WTC11 (cell line): ENCODE results near the gene HACD1. TPM values are rescaled to one million over a fixed set of nuclear protein-coding genes. Genes with fewer than 3 reads are reported as not detected.

Experiments
- ATAC-seq: fragments of 200-7000 bp; cut with Tn5 transposase; 2 replicates; pipeline ENCODE4 v1.10.0; 2021; ENCODE audit warnings: mild to moderate bottlenecking, moderate library complexity
- CTCF ChIA-PET: fragments of 300-600 bp; sonication (Branson Sonifier 250); formaldehyde crosslinking; loops from one replicate; lab custom pipeline; 2021; ENCODE audit warnings: antibody characterized with exemption; lab: Charles Lee
- POLR2A ChIA-PET: fragments of 350-600 bp; sonication (Branson Sonifier 250); formaldehyde crosslinking; loops from one replicate; lab custom pipeline; 2021; ENCODE audit warnings: antibody characterized with exemption; lab: Charles Lee
- DNase-seq: peaks from one replicate; pipeline ENCODE4 v3.0.0; 2021; ENCODE audit warnings: low spot score
- H3K27ac Mint-ChIP-seq: 2 replicates; pipeline ENCODE4 v1.8.0; 2021; ENCODE audit warnings: mixed read lengths
- H3K27me3 Mint-ChIP-seq: 2 replicates; pipeline ENCODE4 v1.8.0; 2021; ENCODE audit warnings: low read depth, mild to moderate bottlenecking, moderate library complexity, mixed read lengths
- H3K36me3 Mint-ChIP-seq: 2 replicates; pipeline ENCODE4 v1.8.0; 2021; ENCODE audit warnings: mixed read lengths
- H3K4me1 Mint-ChIP-seq: 2 replicates; pipeline ENCODE4 v1.8.0; 2022; ENCODE audit warnings: mixed read lengths
- H3K4me3 Mint-ChIP-seq: 2 replicates; pipeline ENCODE4 v1.8.0; 2021; ENCODE audit warnings: mild to moderate bottlenecking, moderate library complexity, mixed read lengths
- H3K9me3 Mint-ChIP-seq: 2 replicates; pipeline ENCODE4 v1.8.0; 2021; ENCODE audit warnings: mixed read lengths
- ARID4B ChIP-seq: sonication (generic); formaldehyde crosslinking; IDR thresholded peaks from 2 replicates; pipeline ENCODE4 v1.8.0; 2023; ENCODE audit warnings: missing genetic modification reagents, mild to moderate bottlenecking, borderline replicate concordance
- ATF6 ChIP-seq: sonication (generic); formaldehyde crosslinking; IDR thresholded peaks from 2 replicates; pipeline ENCODE4 v1.8.1; 2023; ENCODE audit warnings: mild to moderate bottlenecking, missing genetic modification reagents
- CBFB ChIP-seq: sonication (generic); formaldehyde crosslinking; IDR thresholded peaks from 2 replicates; pipeline ENCODE4 v1.8.1; 2022; ENCODE audit warnings: mild to moderate bottlenecking, low read depth, missing genetic modification reagents
- CDX4 ChIP-seq: fragments of 250-450 bp; sonication (Bioruptor Pico); IDR thresholded peaks from 2 replicates; pipeline ENCODE4 v1.9.0; 2021; ENCODE audit warnings: moderate library complexity, mild to moderate bottlenecking, inconsistent platforms, borderline replicate concordance
- ERG ChIP-seq: fragments of 250-450 bp; sonication (Bioruptor Pico); IDR thresholded peaks from 2 replicates; pipeline ENCODE4 v1.8.0; 2021; ENCODE audit warnings: mild to moderate bottlenecking
- HMGXB4 ChIP-seq: sonication (generic); formaldehyde crosslinking; IDR thresholded peaks from 2 replicates; pipeline ENCODE4 v1.8.1; 2023; ENCODE audit warnings: mild to moderate bottlenecking, moderate library complexity, missing genetic modification reagents
- PRRX2 ChIP-seq: fragments of 250-450 bp; sonication (Bioruptor Pico); IDR thresholded peaks from 2 replicates; pipeline ENCODE4 v1.8.0; 2021; ENCODE audit warnings: mild to moderate bottlenecking
- RORB ChIP-seq: fragments of 250-450 bp; sonication (Bioruptor Pico); IDR thresholded peaks from 2 replicates; pipeline ENCODE4 v1.9.0; 2021; ENCODE audit warnings: mild to moderate bottlenecking
- SP1 ChIP-seq: sonication (generic); formaldehyde crosslinking; conservative IDR thresholded peaks from 2 replicates; pipeline ENCODE4 v1.8.1; 2022; ENCODE audit warnings: missing genetic modification reagents
- TCF7 ChIP-seq: sonication (generic); formaldehyde crosslinking; IDR thresholded peaks from 2 replicates; pipeline ENCODE4 v1.8.0; 2022; ENCODE audit warnings: mild to moderate bottlenecking, low read depth, missing genetic modification reagents, moderate library complexity
- ZNF232 ChIP-seq: sonication (generic); formaldehyde crosslinking; IDR thresholded peaks from 2 replicates; pipeline ENCODE4 v1.8.0; 2022; ENCODE audit warnings: mild to moderate bottlenecking, missing genetic modification reagents
- ZNF317 ChIP-seq: sonication (generic); formaldehyde crosslinking; IDR thresholded peaks from 2 replicates; pipeline ENCODE4 v1.8.1; 2023; ENCODE audit warnings: low read depth, mild to moderate bottlenecking, moderate library complexity, missing genetic modification reagents, borderline replicate concordance
- ZNF532 ChIP-seq: fragments of 250-450 bp; sonication (Bioruptor Pico); IDR thresholded peaks from 2 replicates; pipeline ENCODE4 v1.9.0; 2021; ENCODE audit warnings: mild to moderate bottlenecking, borderline replicate concordance
- total RNA-seq: library from RNA; stranded (reverse); gene quantifications from 3 replicates; pipeline ENCODE4 v1.2.3, GENCODE V29; 2021

Gene HACD1
- total RNA-seq, 1 experiment from 2014 or later = 18.6 TPM

- peaks cover 7% of the 10 kb centered on the region; the same call in 1 of the 2 replicates for H3K9me3 Mint-ChIP-seq
- H3K36me3 Mint-ChIP-seq = peaks cover 4% of the 10 kb centered on the region
- H3K4me3 Mint-ChIP-seq = no peak overlapping the region
- no peak overlapping the region for H3K27ac Mint-ChIP-seq
- TF ChIP-seq ZNF532 (CRISPR knock-in tag) = no peak
- no peak for TF ChIP-seq HMGXB4 (CRISPR knock-in tag)
- TF ChIP-seq ATF6 (CRISPR knock-in tag) = no peak
- TF ChIP-seq ERG = no peak
- TF ChIP-seq PRRX2 = no peak
- TF ChIP-seq ARID4B (CRISPR knock-in tag) = no peak
- no peak for TF ChIP-seq CBFB (CRISPR knock-in tag)
- no peak for TF ChIP-seq ZNF317 (CRISPR knock-in tag)
- no peak for TF ChIP-seq TCF7
- TF ChIP-seq RORB (CRISPR knock-in tag) = no peak
- no peak for TF ChIP-seq CDX4
- TF ChIP-seq SP1 = no peak
- no peak for TF ChIP-seq ZNF232
- CTCF ChIA-PET = interaction anchor here (0.5 to 1.6 kb wide), 3 partner anchors 26 to 138 kb away, joined by 3 to 4 read pairs (median 3); partner anchors contain the start of gene HACD1
- peak; percentile 52 for ATAC-seq
- no peak for DNase-seq
- no peaks in the 10 kb centered on the region for H3K27me3 Mint-ChIP-seq
- H3K4me1 Mint-ChIP-seq = peaks cover 13% of the 10 kb centered on the region
- POLR2A ChIA-PET = no interaction called here
These were observed 26.1 kb downstream of the HACD1 start for GRCh38 chr10:17590969-17591645.
